Neutrophil (primary cell): ENCODE measurements around the gene ATP5F1C.
"Not testable (repeated sequence)": the region's sequence is repeated elsewhere in the genome, so short reads cannot be mapped to it uniquely, and the experiment has no call there.

Experiments used
- H3K27ac ChIP-seq: fragments of 200-600 bp; sonication (generic); 2 replicates; pipeline ENCODE4 v1.5.1; 2016; ENCODE audit warnings: mild to moderate bottlenecking, moderate library complexity
- H3K27me3 ChIP-seq: fragments of 200-600 bp; sonication (generic); 2 replicates; pipeline ENCODE4 v1.6.0; 2016; ENCODE audit warnings: mild to moderate bottlenecking
- H3K36me3 ChIP-seq: fragments of 200-600 bp; sonication (generic); 2 replicates; pipeline ENCODE4 v1.5.1; 2017
- H3K4me1 ChIP-seq, 2 experiments: fragments of 200-600 bp in 1 of 2; sonication (generic) in 1 of 2; 1 replicate in 1 of 2; 2 replicates in 1 of 2; pipeline versions ENCODE4 v1.5.1 to v1.6.1; 2013 to 2016; ENCODE audit warnings: low read depth in 1 of 2, low read length in 1 of 2, mild to moderate bottlenecking in 1 of 2, moderate library complexity in 1 of 2; ENCODE audit not compliant: control insufficient read depth in 1 of 2, insufficient read depth in 1 of 2
- H3K4me3 ChIP-seq, 2 experiments: fragments of 200-600 bp in 1 of 2; sonication (generic) in 1 of 2; 1 replicate in 1 of 2; 2 replicates in 1 of 2; pipeline ENCODE4 v1.5.1; 2013 to 2016; ENCODE audit warnings: low read depth in 1 of 2, low read length in 1 of 2, mild to moderate bottlenecking in 1 of 2, moderate library complexity in 1 of 2
- H3K9me3 ChIP-seq: fragments of 200-600 bp; sonication (generic); 2 replicates; pipeline ENCODE4 v1.5.1; 2016
- TF ChIP-seq, protein P1 (sequence below): fragments of 200-600 bp; sonication (generic); IDR thresholded peaks from 2 replicates; pipeline ENCODE4 v1.5.1; 2016; ENCODE audit warnings: antibody characterized with exemption

Gene ATP5F1C

DNA sequence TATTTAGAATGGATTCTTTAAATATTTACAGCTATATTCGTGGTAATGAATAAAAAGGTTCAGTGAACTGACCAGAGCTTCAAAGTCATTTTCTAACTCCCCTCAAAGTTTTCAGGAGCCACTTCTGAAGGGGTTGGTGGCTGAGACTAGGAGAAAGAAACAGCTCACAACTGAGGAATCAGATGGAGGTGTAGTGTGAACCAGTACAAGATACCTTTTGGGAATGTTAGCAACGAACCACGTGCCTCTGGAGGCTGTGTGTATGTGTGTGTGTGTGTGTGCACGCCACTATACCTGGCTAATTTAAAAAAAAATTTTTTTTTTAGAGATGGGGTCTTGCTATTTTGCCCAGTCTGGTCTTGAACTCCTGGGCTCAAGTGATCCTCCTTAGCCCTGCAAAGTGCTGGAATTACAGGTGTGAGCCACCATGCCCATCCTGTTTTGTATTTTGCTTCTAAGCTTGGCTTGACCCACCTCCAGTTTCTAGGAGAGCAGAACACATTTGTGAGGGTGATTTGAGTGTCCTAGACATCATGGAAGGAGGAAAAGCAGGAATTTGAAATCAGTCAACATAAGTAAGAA lies 20.8 kb downstream of the ATP5F1C start:
- H3K9me3 ChIP-seq: no peaks in the 10 kb centered on the region
- H3K27ac ChIP-seq: no peak overlapping the region
- no peaks in the 10 kb centered on the region for H3K27me3 ChIP-seq
- H3K4me3 ChIP-seq: no peak overlapping the region
- H3K4me1 ChIP-seq: no peaks in the 10 kb centered on the region
- TF ChIP-seq, protein P1, sequence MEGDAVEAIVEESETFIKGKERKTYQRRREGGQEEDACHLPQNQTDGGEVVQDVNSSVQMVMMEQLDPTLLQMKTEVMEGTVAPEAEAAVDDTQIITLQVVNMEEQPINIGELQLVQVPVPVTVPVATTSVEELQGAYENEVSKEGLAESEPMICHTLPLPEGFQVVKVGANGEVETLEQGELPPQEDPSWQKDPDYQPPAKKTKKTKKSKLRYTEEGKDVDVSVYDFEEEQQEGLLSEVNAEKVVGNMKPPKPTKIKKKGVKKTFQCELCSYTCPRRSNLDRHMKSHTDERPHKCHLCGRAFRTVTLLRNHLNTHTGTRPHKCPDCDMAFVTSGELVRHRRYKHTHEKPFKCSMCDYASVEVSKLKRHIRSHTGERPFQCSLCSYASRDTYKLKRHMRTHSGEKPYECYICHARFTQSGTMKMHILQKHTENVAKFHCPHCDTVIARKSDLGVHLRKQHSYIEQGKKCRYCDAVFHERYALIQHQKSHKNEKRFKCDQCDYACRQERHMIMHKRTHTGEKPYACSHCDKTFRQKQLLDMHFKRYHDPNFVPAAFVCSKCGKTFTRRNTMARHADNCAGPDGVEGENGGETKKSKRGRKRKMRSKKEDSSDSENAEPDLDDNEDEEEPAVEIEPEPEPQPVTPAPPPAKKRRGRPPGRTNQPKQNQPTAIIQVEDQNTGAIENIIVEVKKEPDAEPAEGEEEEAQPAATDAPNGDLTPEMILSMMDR: no peak
- peaks cover 44% of the 10 kb centered on the region for H3K36me3 ChIP-seq

GRCh38 chr10:7810443-7810842 lies 22.5 kb downstream of the ATP5F1C start:
- Histone ChIP-seq H3K36me3 (peaks cover 27% of the 10 kb centered on the region), H3K4me1 (no peaks in the 10 kb centered on the region), H3K9me3 (no peaks in the 10 kb centered on the region), H3K27ac (no peak overlapping the region), H3K4me3 (no peak overlapping the region), H3K27me3 (no peaks in the 10 kb centered on the region)
- TF ChIP-seq, protein P1: no peak

DNA sequence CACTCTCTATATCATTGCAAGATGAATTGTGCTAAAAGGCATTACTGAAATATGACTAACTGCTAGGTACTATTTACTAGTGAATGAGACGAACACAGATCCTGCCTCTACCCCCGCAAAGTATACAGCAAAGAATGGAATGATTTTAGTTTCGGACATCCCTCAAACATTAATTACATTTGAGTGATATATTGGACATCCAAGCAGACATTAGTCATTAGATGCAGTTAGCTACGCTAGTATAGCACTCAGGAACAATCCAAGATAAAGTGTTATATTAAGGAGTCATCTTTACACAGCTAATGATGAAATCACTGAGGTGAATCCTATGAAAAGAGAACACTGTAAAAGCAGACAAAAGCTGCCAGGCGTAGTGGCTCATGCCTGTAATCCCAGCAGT lies 23.0 kb downstream of the ATP5F1C start:
- Histone ChIP-seq H3K36me3 (peaks cover 23% of the 10 kb centered on the region), H3K27me3 (peaks cover 3% of the 10 kb centered on the region), H3K27ac (no peak overlapping the region), H3K4me3 (no peak overlapping the region), H3K9me3 (no peaks in the 10 kb centered on the region), H3K4me1 (no peaks in the 10 kb centered on the region)
- TF ChIP-seq, protein P1: no peak

DNA sequence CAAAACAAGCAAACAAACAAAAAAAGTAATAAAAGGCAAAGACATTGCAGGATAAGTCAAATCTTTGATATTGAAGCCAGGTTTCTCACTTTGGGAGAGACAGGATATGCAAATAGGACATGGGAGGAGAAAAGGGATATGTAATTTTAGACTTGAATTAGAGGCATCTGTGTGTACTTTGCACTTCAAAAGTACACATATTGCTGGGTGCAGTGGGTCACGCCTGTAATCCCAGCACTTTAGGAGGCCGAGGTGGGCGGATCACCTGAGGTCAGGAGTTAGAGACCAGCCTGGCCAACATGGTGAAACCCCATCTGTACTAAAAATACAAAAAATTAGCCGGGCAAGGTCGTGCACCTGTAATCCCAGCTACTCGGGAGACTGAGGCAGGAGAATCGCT lies 23.8 kb downstream of the ATP5F1C start:
- not testable (repeated sequence) for H3K4me3 ChIP-seq, H3K27ac ChIP-seq, H3K4me1 ChIP-seq, H3K9me3 ChIP-seq
- H3K27me3 ChIP-seq: peaks cover 10% of the 10 kb centered on the region
- peaks cover 15% of the 10 kb centered on the region for H3K36me3 ChIP-seq

GRCh38 chr10:7813481-7813880 lies 25.5 kb downstream of the ATP5F1C start:
- Histone ChIP-seq H3K4me1 (peaks cover 0 to 7% of the 10 kb centered on the region in 2 experiments), H3K27me3 (peaks cover 18% of the 10 kb centered on the region), H3K4me3 (no peak overlapping the region), H3K36me3 (no peaks in the 10 kb centered on the region), H3K27ac (no peak overlapping the region), H3K9me3 (no peaks in the 10 kb centered on the region)
- TF ChIP-seq, protein P1: no peak

DNA sequence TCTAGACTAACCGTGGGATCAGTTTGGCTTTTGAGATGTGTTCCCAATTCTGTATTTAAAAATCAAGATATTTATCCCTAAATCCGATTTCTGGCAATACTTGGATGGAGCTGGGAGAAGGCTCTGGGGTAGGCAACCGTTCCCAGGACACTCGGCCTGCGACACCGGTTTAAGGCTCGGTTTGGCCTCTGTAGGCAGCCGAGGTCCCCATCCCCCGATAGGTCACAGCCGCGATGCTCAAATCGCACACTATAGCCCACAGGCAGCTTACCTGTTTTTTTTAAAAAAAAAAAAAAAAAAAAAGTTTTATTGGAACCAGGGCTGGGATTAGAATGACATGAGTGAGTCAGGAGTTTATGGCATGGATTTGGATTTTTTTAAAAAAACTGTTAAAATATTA lies 29.6 kb downstream of the ATP5F1C start:
- Histone ChIP-seq H3K4me3 (peak overlapping the region; percentile 95 to 100), H3K27ac (no peak overlapping the region), H3K36me3 (no peaks in the 10 kb centered on the region), H3K4me1 (peaks cover 11 to 22% of the 10 kb centered on the region in 2 experiments), H3K27me3 (peaks cover 18% of the 10 kb centered on the region), H3K9me3 (no peaks in the 10 kb centered on the region)
- TF ChIP-seq, protein P1: no peak
